Spinal cord (tissue), 10 donors: ENCODE data around the gene SOX8. TPM values are rescaled to one million over a fixed set of nuclear protein-coding genes. Genes with fewer than 3 reads are reported as not detected.

Experiments
- DNase-seq, 6 donors: peaks; one replicate each; pipeline versions ENCODE4 v3.0.0 to v3.0.0-alpha.2; 2013 to 2015; ENCODE audit warnings: low spot score in 6 of 6, low read depth in 4 of 6
- H3K27ac ChIP-seq: one replicate; pipeline ENCODE4 v1.5.1; 2013; ENCODE audit warnings: low read depth, low read length, control low read depth
- H3K27me3 ChIP-seq: one replicate; pipeline ENCODE4 v1.6.1; 2013; ENCODE audit warnings: low read length; ENCODE audit not compliant: control insufficient read depth, insufficient read depth
- H3K36me3 ChIP-seq: one replicate; pipeline ENCODE4 v1.6.1; 2013; ENCODE audit warnings: low read length; ENCODE audit not compliant: control insufficient read depth, insufficient read depth
- H3K4me1 ChIP-seq: one replicate; pipeline ENCODE4 v1.6.1; 2013; ENCODE audit warnings: low read length; ENCODE audit not compliant: control insufficient read depth, insufficient read depth
- H3K4me3 ChIP-seq: one replicate; pipeline ENCODE4 v1.5.1; 2013; ENCODE audit warnings: low read depth, low read length, control low read depth
- H3K9me3 ChIP-seq: one replicate; pipeline ENCODE4 v1.6.1; 2013; ENCODE audit warnings: low read length; ENCODE audit not compliant: control insufficient read depth, insufficient read depth
- WGBS: methylation state at CpG from one replicate; pipeline ENCODE4 v1.1.5; 2013; ENCODE audit warnings: missing lambda C conversion rate; ENCODE audit not compliant: insufficient coverage; 5-methylcytosine and 5-hydroxymethylcytosine counted together
- polyA plus RNA-seq, 2 donors: library from polyadenylated mRNA; unstranded; fragments of 120-200 nt; gene quantifications; one replicate each; pipeline ENCODE4 v1.2.1, GENCODE V29; 2013; ENCODE audit not compliant: insufficient read length in 2 of 2
- total RNA-seq, 2 donors: library from RNA; depleted of rRNA in 1 of 2; stranded (reverse); fragments of 120-200 nt in 1 of 2; fragments of >200 nt in 1 of 2; gene quantifications; one replicate each; pipeline versions ENCODE4 v1.2.3 to v1.2.4, GENCODE V29; 2013 to 2014
- donor health status: healthy.

Gene SOX8
- total and polyA plus RNA-seq, 4 donors: 61.3 to 200 (median 115) TPM

DNA sequence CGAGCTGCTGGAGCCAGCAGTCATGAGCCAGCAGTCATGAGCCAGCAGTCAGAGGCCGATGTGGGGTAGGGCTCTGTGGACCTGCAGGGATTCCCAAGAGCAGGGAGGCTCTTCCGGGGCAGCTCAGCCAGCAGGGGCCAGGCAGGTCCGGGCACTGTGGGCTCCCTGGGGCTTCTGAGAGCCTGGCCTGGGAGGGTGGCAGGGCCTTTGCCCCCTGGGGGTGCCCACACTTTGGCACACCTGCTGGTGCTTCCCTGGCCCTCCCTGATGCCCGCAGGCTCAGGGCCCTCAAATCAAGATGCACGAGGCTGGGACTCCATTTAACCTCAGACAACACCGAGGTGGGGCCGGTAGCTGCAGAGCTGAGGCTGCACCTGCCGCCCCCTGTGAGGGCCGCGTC, 18.1 kb downstream of the SOX8 start:
- 70% methylated on average over 8 of the region's 11 CpGs for WGBS
- Histone ChIP-seq H3K4me1 (peaks cover 34% of the 10 kb centered on the region), H3K36me3 (peaks cover 2% of the 10 kb centered on the region), H3K27ac (no peak overlapping the region), H3K9me3 (peaks cover 12% of the 10 kb centered on the region), H3K27me3 (no peaks in the 10 kb centered on the region), H3K4me3 (no peak overlapping the region)
- no peak for DNase-seq

DNA sequence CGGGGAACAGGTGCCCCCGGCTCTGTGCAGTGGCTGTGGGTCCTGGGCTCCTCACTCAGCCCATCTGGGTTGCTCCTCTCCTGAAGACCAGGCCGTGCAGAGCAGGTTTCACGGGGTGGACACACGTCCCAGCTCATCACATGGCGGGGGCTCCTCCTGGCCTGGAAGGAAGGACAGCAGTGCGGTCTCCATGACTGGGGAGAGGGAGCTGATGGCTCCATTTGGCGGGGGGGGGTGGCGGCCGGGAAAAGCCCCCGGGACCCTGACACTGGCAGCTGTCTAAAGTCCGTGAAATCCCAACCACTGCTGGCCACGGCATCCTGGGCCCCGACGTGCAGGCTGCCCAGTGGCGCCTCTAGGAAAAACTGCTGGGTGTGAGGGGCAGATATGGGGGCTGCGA, 19.0 kb downstream of the SOX8 start:
- no peak for DNase-seq
- H3K4me1 ChIP-seq: peaks cover 34% of the 10 kb centered on the region
- no peak overlapping the region for H3K4me3 ChIP-seq

DNA sequence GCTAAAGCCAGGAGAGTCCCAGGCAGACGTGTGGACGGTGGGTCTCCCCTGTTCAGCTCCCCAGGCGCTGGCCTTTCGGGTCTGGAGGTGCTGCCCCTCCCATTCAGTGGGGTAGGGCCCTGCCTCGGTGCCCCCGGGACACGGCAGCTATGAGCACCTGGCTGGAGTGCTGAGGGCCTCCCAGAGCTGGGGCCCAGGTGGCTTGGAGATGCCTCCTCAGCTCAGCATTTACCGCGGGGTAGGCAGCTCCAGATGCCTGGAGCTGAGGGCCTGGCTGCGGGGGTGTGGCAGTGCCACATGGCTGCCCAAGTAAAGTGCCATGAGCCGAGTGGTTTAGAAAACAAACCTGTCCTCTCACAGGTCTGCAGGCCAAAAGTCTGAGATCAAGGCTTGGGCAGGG, 19.5 kb downstream of the SOX8 start:
- H3K27ac ChIP-seq: no peak overlapping the region
- no peaks in the 10 kb centered on the region for H3K27me3 ChIP-seq
- DNase-seq: no peak
- H3K4me1 ChIP-seq: peaks cover 34% of the 10 kb centered on the region
- H3K9me3 ChIP-seq: no peaks in the 10 kb centered on the region
- no peak overlapping the region for H3K4me3 ChIP-seq
- 95% methylated on average over 11 of the region's 11 CpGs for WGBS
- H3K36me3 ChIP-seq: peaks cover 2% of the 10 kb centered on the region

More for the DNA sequence above, 19.0 kb downstream of the SOX8 start:
- H3K9me3 ChIP-seq: peaks cover 4% of the 10 kb centered on the region
- 84% methylated on average over 17 of the region's 17 CpGs for WGBS
- H3K27me3 ChIP-seq: no peaks in the 10 kb centered on the region
- no peak overlapping the region for H3K27ac ChIP-seq
- H3K36me3 ChIP-seq: peaks cover 2% of the 10 kb centered on the region

DNA sequence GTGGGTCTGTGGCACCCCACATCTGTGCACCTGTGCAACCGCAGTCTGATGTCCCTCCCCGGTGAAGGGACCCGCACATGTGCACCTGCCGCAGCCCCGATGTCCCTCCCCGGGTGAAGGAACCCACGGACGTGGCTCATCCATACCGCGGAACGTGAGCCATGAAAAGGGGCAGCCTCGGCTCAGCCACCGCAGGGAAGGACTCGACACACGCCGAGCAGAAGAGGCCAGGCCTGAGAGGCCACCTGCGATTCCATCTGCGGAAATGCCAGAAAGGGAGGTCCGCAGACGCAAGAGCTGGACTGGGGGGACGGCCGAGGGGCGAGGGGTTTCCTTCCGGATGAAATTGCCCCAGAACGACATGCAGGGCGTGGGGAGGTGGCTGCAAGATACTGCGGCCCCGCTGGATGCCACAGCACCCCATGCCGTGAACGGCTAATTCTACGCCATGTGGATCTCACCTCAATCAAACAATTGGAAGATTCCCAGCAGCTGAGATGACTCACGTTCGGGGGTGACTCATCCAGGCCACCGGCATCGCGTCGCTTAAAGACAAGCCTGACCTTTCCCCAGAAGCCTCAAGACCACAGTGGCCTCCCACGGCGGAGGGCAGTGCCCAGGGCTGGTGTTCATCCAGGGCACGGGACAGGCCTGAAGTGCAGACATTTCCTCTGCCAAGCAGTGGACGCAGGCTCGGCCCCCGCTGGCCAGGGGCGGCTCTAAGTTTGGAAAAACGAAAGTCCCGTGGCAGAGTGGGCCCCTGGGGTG, 21.0 kb downstream of the SOX8 start:
- WGBS: 83% methylated on average over 46 of the region's 46 CpGs

DNA sequence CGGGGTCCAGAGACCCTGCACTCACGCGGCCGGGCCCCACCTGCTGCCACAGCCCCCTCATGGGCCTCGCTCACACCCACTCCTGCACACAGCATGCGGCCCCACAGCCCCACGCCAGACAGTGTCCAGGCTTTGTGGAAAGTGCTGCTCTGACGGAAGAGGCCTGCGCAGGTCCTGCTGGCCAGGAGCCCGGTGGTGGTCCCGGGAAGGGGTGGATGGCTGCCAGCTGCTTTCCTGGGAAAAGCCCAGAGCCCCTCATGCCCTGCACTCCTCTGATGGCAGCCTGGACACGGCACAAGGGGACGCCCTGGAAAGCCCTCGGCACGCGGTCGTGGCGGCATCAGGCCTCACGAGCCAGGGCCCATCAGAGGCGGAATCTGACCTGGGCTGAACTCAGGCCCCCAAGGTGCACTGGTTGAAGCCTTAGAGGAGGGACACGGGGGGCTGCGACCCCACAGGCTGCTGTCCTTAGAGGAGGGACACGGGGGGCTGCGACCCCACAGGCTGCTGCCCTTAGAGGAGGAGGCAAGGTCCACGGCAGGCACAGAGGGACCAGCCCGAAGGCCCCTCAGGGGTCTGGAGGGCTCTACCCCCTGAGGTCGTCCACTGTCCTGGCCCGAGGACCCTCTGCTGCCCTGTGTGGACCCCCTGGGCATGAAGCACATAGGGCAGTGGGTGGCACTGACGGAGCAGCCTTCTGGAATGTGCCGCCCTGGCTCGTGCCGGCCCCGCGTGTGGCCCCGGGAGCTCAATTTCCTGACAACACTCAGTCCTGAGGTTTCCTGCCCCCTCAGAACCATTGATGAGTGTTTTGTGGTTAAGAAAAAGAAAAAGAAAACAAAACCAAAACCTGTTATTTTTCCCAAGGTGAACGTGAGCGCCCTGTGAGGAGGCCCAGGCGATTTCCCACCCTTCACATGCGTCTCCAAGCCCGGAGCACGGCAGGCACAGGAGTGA, 22.1 kb downstream of the SOX8 start:
- H3K4me3 ChIP-seq: no peak overlapping the region
- H3K4me1 ChIP-seq: peaks cover 15% of the 10 kb centered on the region
- peaks cover 2% of the 10 kb centered on the region for H3K36me3 ChIP-seq
- peak in 2 of 6 donors; percentile 16 to 53 for DNase-seq
- H3K27ac ChIP-seq: no peak overlapping the region
- WGBS: 68% methylated on average over 38 of the region's 41 CpGs
- no peaks in the 10 kb centered on the region for H3K27me3 ChIP-seq
- no peaks in the 10 kb centered on the region for H3K9me3 ChIP-seq

More for the DNA sequence above, 21.0 kb downstream of the SOX8 start:
- no peak overlapping the region for H3K27ac ChIP-seq
- no peak overlapping the region for H3K4me3 ChIP-seq
- peaks cover 2% of the 10 kb centered on the region for H3K36me3 ChIP-seq
- no peaks in the 10 kb centered on the region for H3K27me3 ChIP-seq
- peaks cover 26% of the 10 kb centered on the region for H3K4me1 ChIP-seq
- DNase-seq: no peak
- no peaks in the 10 kb centered on the region for H3K9me3 ChIP-seq

DNA sequence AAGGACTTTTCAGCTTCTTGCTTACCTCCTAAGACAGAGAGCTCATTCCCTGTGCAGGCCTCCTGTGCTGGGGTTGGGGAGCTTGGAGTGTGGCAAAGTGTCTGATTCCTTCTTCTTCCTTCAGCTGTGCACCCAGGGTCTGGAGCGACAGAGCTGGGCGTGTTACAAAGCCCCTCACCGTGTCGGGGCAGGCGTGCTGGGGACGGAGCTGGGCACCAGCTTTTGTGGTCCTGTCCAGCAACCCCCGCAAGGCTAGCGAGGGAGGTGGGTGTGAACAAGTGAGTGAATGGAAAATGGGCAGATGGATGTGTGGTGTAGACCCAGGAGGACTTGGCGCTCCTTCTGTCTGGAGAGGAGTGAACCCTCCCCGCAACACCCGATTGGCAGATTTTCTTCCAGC, 23.7 kb downstream of the SOX8 start:
- Histone ChIP-seq H3K36me3 (peaks cover 2% of the 10 kb centered on the region), H3K9me3 (no peaks in the 10 kb centered on the region), H3K27me3 (no peaks in the 10 kb centered on the region), H3K4me1 (peaks cover 22% of the 10 kb centered on the region), H3K27ac (no peak overlapping the region), H3K4me3 (no peak overlapping the region)
- WGBS: 75% methylated on average over 10 of the region's 11 CpGs
- DNase-seq: peak in 1 of 6 donors; percentile 25

DNA sequence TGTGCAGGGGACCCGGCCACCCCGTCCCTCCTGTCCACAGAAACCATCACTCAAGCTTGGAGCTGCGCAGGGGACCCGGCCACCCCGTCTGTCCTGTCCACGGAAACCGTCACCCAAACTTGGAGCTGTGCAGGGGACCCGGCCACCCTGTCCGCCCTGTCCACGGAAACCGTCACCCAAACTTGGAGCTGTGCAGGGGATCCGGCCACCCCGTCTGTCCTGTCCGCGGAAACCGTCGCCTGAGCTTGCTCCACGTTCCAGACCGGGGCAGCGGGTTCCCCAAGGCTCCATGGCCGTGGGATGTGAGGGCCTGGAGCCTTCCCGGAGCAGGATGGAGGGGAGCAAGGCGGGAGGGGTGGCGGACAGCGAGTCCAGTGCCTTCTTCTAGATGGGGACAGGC, 25.2 kb downstream of the SOX8 start:
- Histone ChIP-seq H3K9me3 (no peaks in the 10 kb centered on the region), H3K4me3 (no peak overlapping the region), H3K4me1 (peaks cover 31% of the 10 kb centered on the region), H3K36me3 (peaks cover 2% of the 10 kb centered on the region), H3K27me3 (no peaks in the 10 kb centered on the region), H3K27ac (no peak overlapping the region)
- no peak for DNase-seq
- WGBS: 93% methylated on average over 25 of the region's 25 CpGs

DNA sequence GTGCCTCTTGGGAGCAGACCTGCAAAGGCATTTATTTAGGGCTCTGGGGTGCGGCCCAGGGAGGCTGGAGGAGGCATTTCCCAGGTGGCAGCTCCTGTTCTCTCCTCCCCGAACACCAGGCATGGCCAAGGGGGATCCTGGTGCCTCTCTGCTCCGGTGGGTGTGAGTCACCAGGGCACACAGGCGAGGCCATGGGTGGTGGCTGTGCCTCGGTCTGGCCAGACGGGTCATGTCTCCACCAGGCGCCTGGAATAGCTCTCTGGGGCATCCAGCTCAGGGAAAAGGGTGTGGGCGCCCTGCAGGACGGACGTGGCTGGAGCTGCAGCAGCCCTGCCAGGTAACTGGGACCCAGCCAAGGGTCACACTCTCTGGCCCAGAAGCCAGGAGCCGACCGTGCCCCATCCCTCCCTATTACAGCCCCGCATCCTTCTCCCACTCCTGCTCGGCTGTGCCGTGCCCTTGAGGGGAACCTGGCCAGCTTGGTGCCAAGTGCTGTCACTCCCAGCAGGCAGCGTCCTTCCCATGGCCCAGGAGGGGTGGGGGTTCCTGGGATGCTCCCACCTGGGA, 25.8 kb downstream of the SOX8 start:
- WGBS: 90% methylated on average over 16 of the region's 16 CpGs
- Histone ChIP-seq H3K9me3 (no peaks in the 10 kb centered on the region), H3K4me3 (no peak overlapping the region), H3K4me1 (peaks cover 31% of the 10 kb centered on the region), H3K27ac (no peak overlapping the region), H3K36me3 (peaks cover 2% of the 10 kb centered on the region), H3K27me3 (no peaks in the 10 kb centered on the region)
- DNase-seq: no peak

DNA sequence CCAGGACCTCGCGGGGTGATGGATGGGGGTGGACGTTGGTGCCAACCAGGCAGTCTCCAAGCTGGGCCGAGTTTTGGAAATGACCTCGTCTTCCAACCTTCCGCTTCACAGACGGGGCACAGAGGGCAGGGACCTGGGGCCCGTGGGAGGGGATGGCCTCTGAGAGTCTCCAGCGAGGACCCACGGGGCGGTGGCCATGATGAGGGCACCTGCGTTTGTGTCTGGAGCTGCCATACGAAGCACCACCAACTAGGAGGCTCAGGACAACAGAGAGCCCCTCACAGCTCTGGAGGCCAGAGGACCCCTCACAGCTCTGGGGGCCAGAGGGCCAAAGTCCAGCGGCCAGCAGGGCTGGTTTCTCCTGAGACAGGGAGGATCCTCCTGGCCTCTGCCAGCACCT, 26.5 kb downstream of the SOX8 start:
- H3K4me1 ChIP-seq: peaks cover 26% of the 10 kb centered on the region
- DNase-seq: no peak
- H3K36me3 ChIP-seq: peaks cover 2% of the 10 kb centered on the region
- H3K4me3 ChIP-seq: no peak overlapping the region
- no peaks in the 10 kb centered on the region for H3K9me3 ChIP-seq
- no peaks in the 10 kb centered on the region for H3K27me3 ChIP-seq
- H3K27ac ChIP-seq: no peak overlapping the region
- WGBS: 91% methylated on average over 14 of the region's 14 CpGs
